RWPE2 (cell line): ENCODE measurements around the gene ARMC7.
A peak's percentile ranks its signal among the peaks of the same experiment; 100 is the strongest.

Experiments used
- ATAC-seq: fragments of 200-7000 bp; cut with Tn5 transposase; 3 replicates; pipeline ENCODE4 v1.9.1; 2021; ENCODE audit warnings: low read depth
- DNase-seq: peaks from one replicate; pipeline ENCODE4 v3.0.0-alpha.2; 2020; ENCODE audit warnings: low spot score
- H3K27ac ChIP-seq: fragments of 450-650 bp; 2 replicates; pipeline ENCODE4 v1.5.1; 2017; ENCODE audit warnings: mild to moderate bottlenecking; ENCODE audit not compliant: poor library complexity, severe bottlenecking
- H3K27me3 ChIP-seq: fragments of 250-450 bp; sonication (Bioruptor Pico); 2 replicates; pipeline ENCODE4 v1.5.1; 2021; ENCODE audit warnings: mild to moderate bottlenecking, moderate library complexity; ENCODE audit not compliant: insufficient read depth, poor library complexity, severe bottlenecking
- H3K36me3 ChIP-seq: fragments of 250-450 bp; sonication (Bioruptor Pico); 2 replicates; pipeline ENCODE4 v1.5.1; 2020; ENCODE audit warnings: low read depth, mild to moderate bottlenecking, moderate library complexity
- H3K4me1 ChIP-seq: fragments of 250-450 bp; sonication (Bioruptor Pico); 2 replicates; pipeline ENCODE4 v1.5.1; 2021; ENCODE audit warnings: mild to moderate bottlenecking, moderate library complexity; ENCODE audit not compliant: insufficient read depth, poor library complexity, severe bottlenecking
- H3K4me3 ChIP-seq: fragments of 250-450 bp; sonication (Bioruptor Pico); 2 replicates; pipeline ENCODE4 v1.5.1; 2021; ENCODE audit warnings: mild to moderate bottlenecking, moderate library complexity; ENCODE audit not compliant: severe bottlenecking
- H3K9me3 ChIP-seq: fragments of 250-450 bp; sonication (Bioruptor Pico); 2 replicates; pipeline ENCODE4 v1.5.1; 2021; ENCODE audit warnings: mild to moderate bottlenecking, moderate library complexity; ENCODE audit not compliant: severe bottlenecking
- CTCF ChIP-seq: fragments of 450-650 bp; IDR thresholded peaks from one replicate; pipeline ENCODE4 v1.5.1; 2017; ENCODE audit warnings: mild to moderate bottlenecking, moderate library complexity; ENCODE audit not compliant: poor library complexity, severe bottlenecking

Gene ARMC7

GRCh38 chr17:75078284-75079022 is 31.3 kb upstream of the ARMC7 start:
- TF ChIP-seq CTCF = no peak
- DNase-seq (no peak), ATAC-seq (peak; percentile 80)
- H3K27me3 ChIP-seq = no peaks in the 10 kb centered on the region
- H3K4me1 ChIP-seq = peaks cover 14% of the 10 kb centered on the region
- no peak overlapping the region for H3K4me3 ChIP-seq
- H3K36me3 ChIP-seq = no peaks in the 10 kb centered on the region
- peak overlapping the region; percentile 38 for H3K27ac ChIP-seq
- H3K9me3 ChIP-seq = no peaks in the 10 kb centered on the region

GRCh38 chr17:75079023-75079373 is 30.8 kb upstream of the ARMC7 start:
- peaks cover 17% of the 10 kb centered on the region for H3K4me1 ChIP-seq
- H3K27ac ChIP-seq = peak overlapping the region; percentile 38
- DNase-seq (no peak), ATAC-seq (peak; percentile 15; the same call in 1 of the 3 replicates)
- TF ChIP-seq CTCF = no peak
- H3K4me3 ChIP-seq = no peak overlapping the region
- no peaks in the 10 kb centered on the region for H3K27me3 ChIP-seq
- no peaks in the 10 kb centered on the region for H3K9me3 ChIP-seq
- H3K36me3 ChIP-seq = no peaks in the 10 kb centered on the region

- Histone ChIP-seq H3K4me3 (no peak overlapping the region), H3K9me3 (no peaks in the 10 kb centered on the region), H3K27ac (no peak overlapping the region), H3K27me3 (no peaks in the 10 kb centered on the region), H3K4me1 (peaks cover 27% of the 10 kb centered on the region), H3K36me3 (no peaks in the 10 kb centered on the region)
- no peak for TF ChIP-seq CTCF
- no peak for DNase-seq
- no peak for ATAC-seq
These were observed 27.9 kb upstream of the ARMC7 start for GRCh38 chr17:75081611-75082540.

- H3K4me1 ChIP-seq = peaks cover 32% of the 10 kb centered on the region
- H3K36me3 ChIP-seq = no peaks in the 10 kb centered on the region
- ATAC-seq (no peak), DNase-seq (no peak)
- H3K27ac ChIP-seq = no peak overlapping the region
- TF ChIP-seq CTCF = no peak
- no peaks in the 10 kb centered on the region for H3K27me3 ChIP-seq
- H3K9me3 ChIP-seq = no peaks in the 10 kb centered on the region
- no peak overlapping the region for H3K4me3 ChIP-seq
These were observed 27.1 kb upstream of the ARMC7 start for GRCh38 chr17:75082683-75083082.
